ENCODE results near the gene STH.

The STH gene

GRCh38 chr17:45985447-45985846 is 13.6 kb upstream of the STH start:
- no peak for DNase-seq (ENCODE audit: low read depth, low spot score)

- DNase-seq (ENCODE audit: low read depth, low spot score): no peak
Observed at GRCh38 chr17:45986056-45986455, 13.0 kb upstream of the STH start.

- no peak for DNase-seq (ENCODE audit: low read depth, low spot score)
Observed at GRCh38 chr17:45987706-45988105, 11.3 kb upstream of the STH start.

GRCh38 chr17:45989759-45990158 is 9.3 kb upstream of the STH start:
- DNase-seq (ENCODE audit: low read depth, low spot score): no peak

GRCh38 chr17:45990886-45991285 is 8.2 kb upstream of the STH start:
- no peak for DNase-seq (ENCODE audit: low read depth, low spot score)

GRCh38 chr17:45991341-45991740 is 7.7 kb upstream of the STH start:
- no peak for DNase-seq (ENCODE audit: low read depth, low spot score)

GRCh38 chr17:45992175-45992574 is 6.9 kb upstream of the STH start:
- DNase-seq (ENCODE audit: low read depth, low spot score): no peak

GRCh38 chr17:45992904-45993303 is 6.1 kb upstream of the STH start:
- no peak for DNase-seq (ENCODE audit: low read depth, low spot score)

GRCh38 chr17:45993962-45994627 is 5.0 kb upstream of the STH start:
- DNase-seq (ENCODE audit: low read depth, low spot score): no peak

GRCh38 chr17:45994987-45995386 is 4.1 kb upstream of the STH start:
- DNase-seq (ENCODE audit: low read depth, low spot score): no peak

GRCh38 chr17:45995627-45996270 is 3.3 kb upstream of the STH start:
- DNase-seq (ENCODE audit: low read depth, low spot score): no peak

- no peak for DNase-seq (ENCODE audit: low read depth, low spot score)
Observed at GRCh38 chr17:45996282-45996937, 2.6 kb upstream of the STH start.

- DNase-seq (ENCODE audit: low read depth, low spot score): no peak
Observed at GRCh38 chr17:45997166-45997565, 1.9 kb upstream of the STH start.

- no peak for DNase-seq (ENCODE audit: low read depth, low spot score)
Observed at GRCh38 chr17:45997624-45998023, 1.4 kb upstream of the STH start.

GRCh38 chr17:45999900-46000290 is 845 bp downstream of the STH start:
- DNase-seq (ENCODE audit: low read depth, low spot score): no peak

- DNase-seq (ENCODE audit: low read depth, low spot score): no peak
Observed at GRCh38 chr17:46000292-46000691, 1.2 kb downstream of the STH start.

- DNase-seq (ENCODE audit: low read depth, low spot score): no peak
Observed at GRCh38 chr17:46000757-46001156, 1.7 kb downstream of the STH start.

- DNase-seq (ENCODE audit: low read depth, low spot score): no peak
Observed at GRCh38 chr17:46001390-46002310, 2.6 kb downstream of the STH start.

GRCh38 chr17:46002311-46002972 is 3.4 kb downstream of the STH start:
- peak; percentile 58 for DNase-seq (ENCODE audit: low read depth, low spot score)

GRCh38 chr17:46002973-46003316 is 3.9 kb downstream of the STH start:
- no peak for DNase-seq (ENCODE audit: low read depth, low spot score)

- DNase-seq (ENCODE audit: low read depth, low spot score): no peak
Observed at GRCh38 chr17:46003907-46004748, 5.1 kb downstream of the STH start.
